Right lobe of liver (tissue), 4 donors: ENCODE data around the gene ASCC1.

ENCODE experiments used
- POLR2A ChIP-seq: fragments of 450-650 bp; IDR thresholded peaks from one replicate; pipeline ENCODE4 v1.6.1; 2017; ENCODE audit warnings: antibody characterized with exemption, mild to moderate bottlenecking
- TF ChIP-seq, protein P1 (sequence below), 4 donors: fragments of 200-600 bp in 3 of 4; fragments of 450-650 bp in 1 of 4; IDR thresholded peaks; one replicate each; pipeline versions ENCODE4 v1.5.1 to v1.8.0; 2016 to 2022; ENCODE audit warnings: antibody characterized with exemption in 4 of 4, mild to moderate bottlenecking in 2 of 4
- donor health status: DM: no; HTN: no; CAD: no.
- donor health status: DM: no; HTN: no; CAD: no.
- donor health status: DM: no; HTN: yes; CAD: no.

GRCh38 chr10:72251635-72252034, 35.6 kb upstream of the ASCC1 start:
- TF ChIP-seq, protein P1, sequence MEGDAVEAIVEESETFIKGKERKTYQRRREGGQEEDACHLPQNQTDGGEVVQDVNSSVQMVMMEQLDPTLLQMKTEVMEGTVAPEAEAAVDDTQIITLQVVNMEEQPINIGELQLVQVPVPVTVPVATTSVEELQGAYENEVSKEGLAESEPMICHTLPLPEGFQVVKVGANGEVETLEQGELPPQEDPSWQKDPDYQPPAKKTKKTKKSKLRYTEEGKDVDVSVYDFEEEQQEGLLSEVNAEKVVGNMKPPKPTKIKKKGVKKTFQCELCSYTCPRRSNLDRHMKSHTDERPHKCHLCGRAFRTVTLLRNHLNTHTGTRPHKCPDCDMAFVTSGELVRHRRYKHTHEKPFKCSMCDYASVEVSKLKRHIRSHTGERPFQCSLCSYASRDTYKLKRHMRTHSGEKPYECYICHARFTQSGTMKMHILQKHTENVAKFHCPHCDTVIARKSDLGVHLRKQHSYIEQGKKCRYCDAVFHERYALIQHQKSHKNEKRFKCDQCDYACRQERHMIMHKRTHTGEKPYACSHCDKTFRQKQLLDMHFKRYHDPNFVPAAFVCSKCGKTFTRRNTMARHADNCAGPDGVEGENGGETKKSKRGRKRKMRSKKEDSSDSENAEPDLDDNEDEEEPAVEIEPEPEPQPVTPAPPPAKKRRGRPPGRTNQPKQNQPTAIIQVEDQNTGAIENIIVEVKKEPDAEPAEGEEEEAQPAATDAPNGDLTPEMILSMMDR (IDR thresholded peaks at IDR 0.05), result no peak
- no peak for TF ChIP-seq POLR2A
